HepG2 (cell line): ENCODE measurements around the gene HSD17B2. TPM values are rescaled to one million over a fixed set of nuclear protein-coding genes. Genes with fewer than 3 reads are reported as not detected.

Experiments used
- AKAP8 ChIP-seq: sonication (generic); formaldehyde crosslinking; IDR thresholded peaks from 2 replicates; pipeline ENCODE4 v1.5.1; 2020; ENCODE audit warnings: mild to moderate bottlenecking, missing genetic modification reagents
- BCL3 ChIP-seq: sonication (generic); formaldehyde crosslinking; IDR thresholded peaks from 2 replicates; pipeline ENCODE4 v1.5.1; 2020; ENCODE audit warnings: mild to moderate bottlenecking, missing genetic modification reagents, moderate library complexity
- E2F5 ChIP-seq: sonication (generic); formaldehyde crosslinking; conservative IDR thresholded peaks from 2 replicates; pipeline ENCODE4 v1.4.0; 2020; ENCODE audit warnings: missing genetic modification reagents
- ESRRA ChIP-seq: sonication (generic); formaldehyde crosslinking; IDR thresholded peaks from 2 replicates; pipeline ENCODE4 v1.5.1; 2020; ENCODE audit warnings: mild to moderate bottlenecking, low read depth, missing genetic modification reagents
- MEIS2 ChIP-seq: sonication (generic); formaldehyde crosslinking; IDR thresholded peaks from 2 replicates; pipeline ENCODE4 v1.9.0; 2021; ENCODE audit warnings: mild to moderate bottlenecking, missing genetic modification reagents
- NCOR1 ChIP-seq: fragments of 200-600 bp; sonication (generic); IDR thresholded peaks from 2 replicates; pipeline ENCODE4 v1.7.0; 2017; ENCODE audit warnings: antibody characterized with exemption, low read length, borderline replicate concordance
- PLRG1 ChIP-seq: fragments of 450-650 bp; conservative IDR thresholded peaks from 2 replicates; pipeline ENCODE4 v1.6.1; 2016
- RFX5 ChIP-seq: IDR thresholded peaks from 2 replicates; pipeline ENCODE4 v1.6.1; 2011; ENCODE audit warnings: low read depth, low read length, improper control_type of control experiment
- SNAPC5 ChIP-seq: sonication (generic); formaldehyde crosslinking; IDR thresholded peaks from 2 replicates; pipeline ENCODE4 v1.8.1; 2023; ENCODE audit warnings: mild to moderate bottlenecking, missing genetic modification reagents, borderline replicate concordance
- STAT5B ChIP-seq: sonication (generic); formaldehyde crosslinking; IDR thresholded peaks from 2 replicates; pipeline ENCODE4 v1.4.0; 2020; ENCODE audit warnings: missing genetic modification reagents
- ZMYM3 ChIP-seq: sonication (generic); formaldehyde crosslinking; IDR thresholded peaks from 2 replicates; pipeline ENCODE4 v1.5.1; 2020; ENCODE audit warnings: mild to moderate bottlenecking, missing genetic modification reagents
- ZNF292 ChIP-seq: sonication (generic); formaldehyde crosslinking; IDR thresholded peaks from 2 replicates; pipeline ENCODE4 v1.8.1; 2022; ENCODE audit warnings: mild to moderate bottlenecking, low read depth, missing genetic modification reagents, borderline replicate concordance
- ZNF329 ChIP-seq: sonication (generic); formaldehyde crosslinking; IDR thresholded peaks from 2 replicates; pipeline ENCODE4 v1.9.0; 2021; ENCODE audit warnings: low read depth, mild to moderate bottlenecking, missing genetic modification reagents
- ZNF572 ChIP-seq: sonication (generic); formaldehyde crosslinking; IDR thresholded peaks from 2 replicates; pipeline ENCODE4 v1.5.1; 2020; ENCODE audit warnings: mild to moderate bottlenecking, missing genetic modification reagents
- ZNF775 ChIP-seq: sonication (generic); formaldehyde crosslinking; IDR thresholded peaks from 2 replicates; pipeline ENCODE4 v1.4.0; 2020; ENCODE audit warnings: missing genetic modification reagents, mild to moderate bottlenecking, moderate library complexity, borderline replicate concordance
- polyA plus RNA-seq, 8 experiments: library from polyadenylated mRNA; depleted of rRNA in 3 of 8; stranded (reverse) in 7 of 8; unstranded in 1 of 8; fragments of >200 nt; fragmentation: Illumina TruSeq in 4 of 8; extraction: Trizol in 4 of 8; gene quantifications; 2 replicates each; pipeline versions ENCODE4 v1.2.1 to v1.2.3, GENCODE V29; 2011 to 2016; ENCODE audit warnings: low read depth in 4 of 8, missing spikeins in 1 of 8, mixed read lengths in 1 of 8; ENCODE audit not compliant: insufficient read depth in 1 of 8
- total RNA-seq, 5 experiments: library from RNA; depleted of rRNA; stranded (reverse); fragments of >200 nt; fragmentation: Illumina TruSeq; extraction: Trizol; gene quantifications; 2 replicates each; pipeline ENCODE4 v1.2.3, GENCODE V29; 2016; ENCODE audit warnings: low read depth in 1 of 5
- TF ChIP-seq, protein P1 (sequence below): sonication (generic); formaldehyde crosslinking; IDR thresholded peaks from 2 replicates; pipeline ENCODE4 v1.4.0; 2020; ENCODE audit warnings: missing genetic modification reagents, borderline replicate concordance
- TF ChIP-seq, protein P2 (sequence below): sonication (generic); formaldehyde crosslinking; IDR thresholded peaks from 2 replicates; pipeline ENCODE4 v1.4.0; 2020; ENCODE audit warnings: mild to moderate bottlenecking, missing genetic modification reagents
- TF ChIP-seq, protein P3 (sequence below): IDR thresholded peaks from 2 replicates; pipeline ENCODE4 v1.6.1; 2016

Gene HSD17B2
- total and polyA plus RNA-seq, 2 of the 13 experiments (the other 11 are each of a cell fraction or from before 2014, with no cell fraction given): 26.3 to 69.3 TPM

DNA sequence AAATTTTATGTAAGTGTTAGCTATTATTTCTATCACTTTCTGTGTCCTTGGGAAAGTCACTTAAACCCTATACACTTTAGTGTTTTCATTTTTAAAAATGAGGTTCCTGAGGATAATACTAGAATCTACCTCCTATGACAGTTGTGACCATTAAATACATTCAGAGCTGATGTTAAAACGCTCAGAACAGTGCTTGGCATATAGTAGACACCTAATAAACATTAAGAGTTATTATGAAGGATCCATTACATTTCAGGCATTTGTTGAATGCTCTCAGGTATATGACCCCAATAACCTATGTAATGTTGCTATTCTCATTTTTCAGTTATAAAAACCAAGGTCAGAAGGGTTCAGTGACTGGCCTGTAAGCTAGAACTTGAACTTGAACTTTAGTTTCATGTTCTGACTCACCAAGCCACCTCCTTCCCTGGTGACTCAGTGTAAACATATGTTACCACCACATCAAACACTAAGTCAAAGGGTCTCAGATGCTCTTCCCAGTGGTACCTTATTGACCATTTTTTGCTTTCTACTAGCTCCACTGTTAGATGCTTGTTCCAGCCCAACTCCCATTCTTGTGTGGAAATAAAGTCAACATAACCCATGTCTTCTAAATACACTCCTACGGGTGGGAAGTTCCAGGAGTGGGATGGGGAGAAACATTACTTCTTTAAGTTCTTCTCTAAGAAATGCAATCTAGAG is 47.6 kb downstream of the HSD17B2 start (continued):
- no peak for TF ChIP-seq BCL3 (CRISPR knock-in tag)
- TF ChIP-seq, protein P1, sequence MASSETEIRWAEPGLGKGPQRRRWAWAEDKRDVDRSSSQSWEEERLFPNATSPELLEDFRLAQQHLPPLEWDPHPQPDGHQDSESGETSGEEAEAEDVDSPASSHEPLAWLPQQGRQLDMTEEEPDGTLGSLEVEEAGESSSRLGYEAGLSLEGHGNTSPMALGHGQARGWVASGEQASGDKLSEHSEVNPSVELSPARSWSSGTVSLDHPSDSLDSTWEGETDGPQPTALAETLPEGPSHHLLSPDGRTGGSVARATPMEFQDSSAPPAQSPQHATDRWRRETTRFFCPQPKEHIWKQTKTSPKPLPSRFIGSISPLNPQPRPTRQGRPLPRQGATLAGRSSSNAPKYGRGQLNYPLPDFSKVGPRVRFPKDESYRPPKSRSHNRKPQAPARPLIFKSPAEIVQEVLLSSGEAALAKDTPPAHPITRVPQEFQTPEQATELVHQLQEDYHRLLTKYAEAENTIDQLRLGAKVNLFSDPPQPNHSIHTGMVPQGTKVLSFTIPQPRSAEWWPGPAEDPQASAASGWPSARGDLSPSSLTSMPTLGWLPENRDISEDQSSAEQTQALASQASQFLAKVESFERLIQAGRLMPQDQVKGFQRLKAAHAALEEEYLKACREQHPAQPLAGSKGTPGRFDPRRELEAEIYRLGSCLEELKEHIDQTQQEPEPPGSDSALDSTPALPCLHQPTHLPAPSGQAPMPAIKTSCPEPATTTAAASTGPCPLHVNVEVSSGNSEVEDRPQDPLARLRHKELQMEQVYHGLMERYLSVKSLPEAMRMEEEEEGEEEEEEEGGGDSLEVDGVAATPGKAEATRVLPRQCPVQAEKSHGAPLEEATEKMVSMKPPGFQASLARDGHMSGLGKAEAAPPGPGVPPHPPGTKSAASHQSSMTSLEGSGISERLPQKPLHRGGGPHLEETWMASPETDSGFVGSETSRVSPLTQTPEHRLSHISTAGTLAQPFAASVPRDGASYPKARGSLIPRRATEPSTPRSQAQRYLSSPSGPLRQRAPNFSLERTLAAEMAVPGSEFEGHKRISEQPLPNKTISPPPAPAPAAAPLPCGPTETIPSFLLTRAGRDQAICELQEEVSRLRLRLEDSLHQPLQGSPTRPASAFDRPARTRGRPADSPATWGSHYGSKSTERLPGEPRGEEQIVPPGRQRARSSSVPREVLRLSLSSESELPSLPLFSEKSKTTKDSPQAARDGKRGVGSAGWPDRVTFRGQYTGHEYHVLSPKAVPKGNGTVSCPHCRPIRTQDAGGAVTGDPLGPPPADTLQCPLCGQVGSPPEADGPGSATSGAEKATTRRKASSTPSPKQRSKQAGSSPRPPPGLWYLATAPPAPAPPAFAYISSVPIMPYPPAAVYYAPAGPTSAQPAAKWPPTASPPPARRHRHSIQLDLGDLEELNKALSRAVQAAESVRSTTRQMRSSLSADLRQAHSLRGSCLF: no peak
- TF ChIP-seq ZNF329 (CRISPR knock-in tag): no peak
- no peak; the same call in 1 of the 2 replicates for TF ChIP-seq SNAPC5 (CRISPR knock-in tag)
- TF ChIP-seq ZNF292 (CRISPR knock-in tag): no peak
- TF ChIP-seq, protein P2, sequence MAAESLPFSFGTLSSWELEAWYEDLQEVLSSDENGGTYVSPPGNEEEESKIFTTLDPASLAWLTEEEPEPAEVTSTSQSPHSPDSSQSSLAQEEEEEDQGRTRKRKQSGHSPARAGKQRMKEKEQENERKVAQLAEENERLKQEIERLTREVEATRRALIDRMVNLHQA: no peak
- no peak for TF ChIP-seq PLRG1
- no peak for TF ChIP-seq ZNF572 (CRISPR knock-in tag)
- peak; percentile 99 for TF ChIP-seq NCOR1
- no peak for TF ChIP-seq ZNF775 (CRISPR knock-in tag)
- TF ChIP-seq STAT5B (CRISPR knock-in tag): no peak
- no peak for TF ChIP-seq AKAP8 (CRISPR knock-in tag)
- no peak for TF ChIP-seq RFX5
- TF ChIP-seq ZMYM3: no peak
- no peak for TF ChIP-seq E2F5 (CRISPR knock-in tag)
- TF ChIP-seq, protein P3, sequence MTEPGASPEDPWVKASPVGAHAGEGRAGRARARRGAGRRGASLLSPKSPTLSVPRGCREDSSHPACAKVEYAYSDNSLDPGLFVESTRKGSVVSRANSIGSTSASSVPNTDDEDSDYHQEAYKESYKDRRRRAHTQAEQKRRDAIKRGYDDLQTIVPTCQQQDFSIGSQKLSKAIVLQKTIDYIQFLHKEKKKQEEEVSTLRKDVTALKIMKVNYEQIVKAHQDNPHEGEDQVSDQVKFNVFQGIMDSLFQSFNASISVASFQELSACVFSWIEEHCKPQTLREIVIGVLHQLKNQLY: peak; percentile 93
- no peak for TF ChIP-seq MEIS2 (CRISPR knock-in tag)
- TF ChIP-seq ESRRA (CRISPR knock-in tag): peak; percentile 57; the same call in 1 of the 2 replicates
